Measurements from ENCODE around the gene CALML5. TPM values are rescaled to one million over a fixed set of nuclear protein-coding genes. Genes with fewer than 3 reads are reported as not detected.

Gene CALML5
- total and polyA plus RNA-seq, 2 of the 4 experiments (the other 2 are of a cell fraction): not detected

DNA sequence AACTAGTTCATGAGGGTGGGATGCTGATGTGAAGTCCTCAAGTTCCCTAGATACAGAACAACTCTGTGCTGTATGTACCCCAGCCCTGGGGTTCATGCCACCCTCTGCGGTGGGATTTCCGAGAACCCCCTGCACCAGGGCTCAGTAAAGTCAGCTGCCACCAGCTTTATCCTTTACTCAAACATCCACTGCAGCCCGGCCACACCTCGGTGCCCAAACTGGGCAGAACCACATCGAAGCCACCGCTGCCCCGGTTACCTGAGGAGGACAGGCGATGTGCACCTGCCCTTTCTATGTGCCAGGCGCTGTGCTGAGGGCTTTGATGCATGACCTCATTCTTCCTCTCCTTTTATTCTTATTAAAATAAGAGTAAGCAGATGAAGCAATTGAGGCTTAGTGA lies 9.9 kb upstream of the CALML5 start:
- H2BK15ac ChIP-seq (ENCODE audit: low read depth, low read length): no peak overlapping the region
- no peaks in the 10 kb centered on the region for H3K4me1 ChIP-seq (ENCODE audit: control insufficient read depth, insufficient read depth, low read length)
- no peaks in the 10 kb centered on the region for H3K79me1 ChIP-seq (ENCODE audit: low read depth in 1 of 2, low read length in 2 of 2)
- no peak overlapping the region for H3K14ac ChIP-seq (replicated peaks; ENCODE audit: low read depth, low read length)
- H2AK5ac ChIP-seq (ENCODE audit: low read depth, low read length): no peak overlapping the region
- H3K23ac ChIP-seq (ENCODE audit: low read depth, low read length): no peak overlapping the region
- ChIA-PET CTCF (no interaction called here), POLR2A (ENCODE audit: unreplicated experiment) (no interaction called here)
- no peak overlapping the region for H2AFZ ChIP-seq (replicated peaks; ENCODE audit: low read length, poor library complexity)
- H3K9ac ChIP-seq (ENCODE audit: low read depth, low read length): no peak overlapping the region
- no peak for ATAC-seq (ENCODE audit: low read depth)
- H3K4me3 ChIP-seq (ENCODE audit: insufficient read depth, low read depth, low read length): no peak overlapping the region
- in situ Hi-C loops (cut with MboI; ENCODE audit: low sequenced_read_pairs) (no loop called here), dilution Hi-C loops (cut with HindIII; ENCODE audit: low sequenced_read_pairs, unreplicated experiment) (no loop called here), intact Hi-C loops (cut with micrococcal nuclease) (no loop called here)
- no peak overlapping the region for H3K4me2 ChIP-seq (ENCODE audit: low read depth, low read length)
- no peak overlapping the region for H3K56ac ChIP-seq (ENCODE audit: extremely low read depth, insufficient read depth, low read length)
- no peaks in the 10 kb centered on the region for H3K36me3 ChIP-seq (ENCODE audit: control insufficient read depth, insufficient read depth, low read length)
- no peak overlapping the region for H3K18ac ChIP-seq (ENCODE audit: low read depth, low read length)
- no TSS peak for BruUV-seq (replicated peaks)
- no peak overlapping the region for H2AK9ac ChIP-seq (replicated peaks; ENCODE audit: low read depth, low read length, poor library complexity)
- H3K9me1 ChIP-seq (ENCODE audit: insufficient read depth, low read length): no peaks in the 10 kb centered on the region
- H4K5ac ChIP-seq (ENCODE audit: low read depth, low read length): no peak overlapping the region
- no peak overlapping the region for H3K4ac ChIP-seq (ENCODE audit: low read depth, low read length)
- no peak for TF ChIP-seq MAZ (IDR thresholded peaks at IDR 0.05; ENCODE audit: borderline replicate concordance, low read depth, low read length)
- TF ChIP-seq, protein P1, sequence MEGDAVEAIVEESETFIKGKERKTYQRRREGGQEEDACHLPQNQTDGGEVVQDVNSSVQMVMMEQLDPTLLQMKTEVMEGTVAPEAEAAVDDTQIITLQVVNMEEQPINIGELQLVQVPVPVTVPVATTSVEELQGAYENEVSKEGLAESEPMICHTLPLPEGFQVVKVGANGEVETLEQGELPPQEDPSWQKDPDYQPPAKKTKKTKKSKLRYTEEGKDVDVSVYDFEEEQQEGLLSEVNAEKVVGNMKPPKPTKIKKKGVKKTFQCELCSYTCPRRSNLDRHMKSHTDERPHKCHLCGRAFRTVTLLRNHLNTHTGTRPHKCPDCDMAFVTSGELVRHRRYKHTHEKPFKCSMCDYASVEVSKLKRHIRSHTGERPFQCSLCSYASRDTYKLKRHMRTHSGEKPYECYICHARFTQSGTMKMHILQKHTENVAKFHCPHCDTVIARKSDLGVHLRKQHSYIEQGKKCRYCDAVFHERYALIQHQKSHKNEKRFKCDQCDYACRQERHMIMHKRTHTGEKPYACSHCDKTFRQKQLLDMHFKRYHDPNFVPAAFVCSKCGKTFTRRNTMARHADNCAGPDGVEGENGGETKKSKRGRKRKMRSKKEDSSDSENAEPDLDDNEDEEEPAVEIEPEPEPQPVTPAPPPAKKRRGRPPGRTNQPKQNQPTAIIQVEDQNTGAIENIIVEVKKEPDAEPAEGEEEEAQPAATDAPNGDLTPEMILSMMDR (conservative IDR thresholded peaks at IDR 0.05; ENCODE audit: low read depth, low read length): no peak
- TF ChIP-seq SMC3 (IDR thresholded peaks at IDR 0.05; ENCODE audit: low read depth, low read length): no peak
- no peak for TF ChIP-seq RCOR1 (IDR thresholded peaks at IDR 0.05; ENCODE audit: insufficient replicate concordance, low read length)
- no peak for TF ChIP-seq RAD21 (IDR thresholded peaks at IDR 0.05; ENCODE audit: low read length)
- no peak for TF ChIP-seq NFE2L2 (IDR thresholded peaks at IDR 0.05; ENCODE audit: low read depth, low read length)
- no peak for TF ChIP-seq FOS (IDR thresholded peaks at IDR 0.05; ENCODE audit: low read depth, low read length)
- no peak for TF ChIP-seq BHLHE40 (IDR thresholded peaks at IDR 0.05; ENCODE audit: low read depth, low read length)
- no peak for TF ChIP-seq MAFK (IDR thresholded peaks at IDR 0.05; ENCODE audit: low read depth, low read length)
- no peak for TF ChIP-seq POLR2A (IDR thresholded peaks at IDR 0.05; ENCODE audit: low read depth, low read length)
- TF ChIP-seq, protein P2, sequence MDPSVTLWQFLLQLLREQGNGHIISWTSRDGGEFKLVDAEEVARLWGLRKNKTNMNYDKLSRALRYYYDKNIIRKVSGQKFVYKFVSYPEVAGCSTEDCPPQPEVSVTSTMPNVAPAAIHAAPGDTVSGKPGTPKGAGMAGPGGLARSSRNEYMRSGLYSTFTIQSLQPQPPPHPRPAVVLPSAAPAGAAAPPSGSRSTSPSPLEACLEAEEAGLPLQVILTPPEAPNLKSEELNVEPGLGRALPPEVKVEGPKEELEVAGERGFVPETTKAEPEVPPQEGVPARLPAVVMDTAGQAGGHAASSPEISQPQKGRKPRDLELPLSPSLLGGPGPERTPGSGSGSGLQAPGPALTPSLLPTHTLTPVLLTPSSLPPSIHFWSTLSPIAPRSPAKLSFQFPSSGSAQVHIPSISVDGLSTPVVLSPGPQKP (IDR thresholded peaks at IDR 0.05; ENCODE audit: borderline replicate concordance, low read depth, low read length): no peak
- TF ChIP-seq RFX5 (IDR thresholded peaks at IDR 0.05; ENCODE audit: low read depth, low read length): no peak
- TF ChIP-seq, protein P3, sequence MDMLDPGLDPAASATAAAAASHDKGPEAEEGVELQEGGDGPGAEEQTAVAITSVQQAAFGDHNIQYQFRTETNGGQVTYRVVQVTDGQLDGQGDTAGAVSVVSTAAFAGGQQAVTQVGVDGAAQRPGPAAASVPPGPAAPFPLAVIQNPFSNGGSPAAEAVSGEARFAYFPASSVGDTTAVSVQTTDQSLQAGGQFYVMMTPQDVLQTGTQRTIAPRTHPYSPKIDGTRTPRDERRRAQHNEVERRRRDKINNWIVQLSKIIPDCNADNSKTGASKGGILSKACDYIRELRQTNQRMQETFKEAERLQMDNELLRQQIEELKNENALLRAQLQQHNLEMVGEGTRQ (IDR thresholded peaks at IDR 0.05; ENCODE audit: low read depth, low read length): no peak
- TF ChIP-seq MXI1 (IDR thresholded peaks at IDR 0.05; ENCODE audit: borderline replicate concordance, low read depth, low read length): no peak
- no peak for TF ChIP-seq CEBPB (IDR thresholded peaks at IDR 0.05; ENCODE audit: low read depth, low read length)
- TF ChIP-seq CHD1 (IDR thresholded peaks at IDR 0.05; ENCODE audit: low read depth, low read length): no peak
- WGBS, 2 experiments (ENCODE audit: extremely low coverage in 2 of 2, insufficient read length in 1 of 2): no CpG with 5 or more reads among the region's 9 CpGs
- H3K27me3 ChIP-seq (ENCODE audit: control insufficient read depth, insufficient read depth, low read length): peaks cover 21% of the 10 kb centered on the region
- no peaks in the 10 kb centered on the region for H4K20me1 ChIP-seq (ENCODE audit: insufficient read depth, low read length)
- H4K91ac ChIP-seq (ENCODE audit: insufficient read depth, low read depth, low read length): no peak overlapping the region
- no peak overlapping the region for H4K8ac ChIP-seq (ENCODE audit: low read depth in 2 of 2, low read length in 2 of 2)
- no peak overlapping the region for H2BK120ac ChIP-seq (ENCODE audit: low read depth, low read length)
- no peak for DNase-seq
- H2BK5ac ChIP-seq (ENCODE audit: low read depth, low read length, poor library complexity, severe bottlenecking): no peak overlapping the region
- no peaks in the 10 kb centered on the region for H3K9me3 ChIP-seq (ENCODE audit: control insufficient read depth, insufficient read depth, low read length)
- H3K27ac ChIP-seq (ENCODE audit: insufficient read depth, low read length): no peak overlapping the region
- H2BK20ac ChIP-seq (ENCODE audit: low read depth, low read length): no peak overlapping the region

All from IMR-90 (cell line).